Osteocyte (in vitro differentiated cells): ENCODE data around the gene ADGRA1. TPM values are rescaled to one million over a fixed set of nuclear protein-coding genes. Genes with fewer than 3 reads are reported as not detected.

Experiments used
- DNase-seq: peaks from one replicate; pipeline ENCODE4 v3.0.0; 2021; ENCODE audit warnings: mixed read lengths; ENCODE audit not compliant: unreplicated experiment; ENCODE audit errors: extremely low spot score
- H3K27ac Mint-ChIP-seq: one replicate; pipeline ENCODE4 v1.8.0; 2021; ENCODE audit warnings: mild to moderate bottlenecking, mixed read lengths; ENCODE audit not compliant: unreplicated experiment
- H3K27me3 Mint-ChIP-seq: one replicate; pipeline ENCODE4 v1.8.0; 2021; ENCODE audit warnings: mixed read lengths; ENCODE audit not compliant: unreplicated experiment
- H3K36me3 Mint-ChIP-seq: one replicate; pipeline ENCODE4 v1.8.0; 2021; ENCODE audit warnings: mixed read lengths; ENCODE audit not compliant: unreplicated experiment
- H3K4me1 Mint-ChIP-seq: one replicate; pipeline ENCODE4 v1.8.0; 2021; ENCODE audit warnings: mixed read lengths; ENCODE audit not compliant: unreplicated experiment
- H3K4me3 Mint-ChIP-seq: one replicate; pipeline ENCODE4 v1.8.0; 2021; ENCODE audit warnings: mild to moderate bottlenecking, moderate library complexity, mixed read lengths; ENCODE audit not compliant: unreplicated experiment
- H3K9me3 Mint-ChIP-seq: one replicate; pipeline ENCODE4 v1.8.0; 2021; ENCODE audit warnings: mixed read lengths; ENCODE audit not compliant: unreplicated experiment
- CTCF ChIP-seq: fragments of 200-600 bp; sonication (generic); IDR thresholded peaks from 2 replicates; pipeline ENCODE4 v1.5.0; 2021; ENCODE audit warnings: antibody characterized with exemption, mild to moderate bottlenecking, moderate library complexity
- total RNA-seq: library from RNA; stranded (reverse); gene quantifications from 2 replicates; pipeline ENCODE4 v1.2.1, GENCODE V29; 2021

ADGRA1 gene
- total RNA-seq, 1 donor from 2014 or later, result not detected

DNA sequence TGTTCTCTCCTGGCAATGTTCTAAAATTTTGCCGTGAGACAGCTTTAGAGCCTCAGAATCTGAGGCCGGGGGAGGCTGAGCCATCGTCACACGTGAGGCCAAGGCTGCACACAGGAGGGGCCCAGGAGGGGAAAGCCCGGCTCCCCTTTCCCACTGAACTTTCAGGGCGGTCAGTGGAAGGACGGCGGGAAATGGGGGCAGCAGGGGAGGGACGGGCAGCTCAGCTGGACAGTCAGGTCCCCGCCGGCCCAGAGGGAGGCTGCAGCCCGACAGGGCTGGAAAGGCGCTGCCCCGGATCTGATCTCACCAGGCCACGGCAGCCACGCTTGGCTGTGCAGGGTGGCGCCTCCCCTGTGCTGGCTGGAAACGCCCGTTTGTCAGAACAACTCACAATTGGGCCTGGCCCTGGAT, 43.3 kb upstream of the ADGRA1 start:
- Mint-ChIP-seq H3K4me3 (no peak overlapping the region), H3K4me1 (no peaks in the 10 kb centered on the region), H3K27me3 (no peaks in the 10 kb centered on the region), H3K36me3 (no peaks in the 10 kb centered on the region), H3K9me3 (no peaks in the 10 kb centered on the region), H3K27ac (no peak overlapping the region)
- DNase-seq, result no peak
- no peak for TF ChIP-seq CTCF

GRCh38 chr10:133045556-133046389, 42.0 kb upstream of the ADGRA1 start:
- H3K9me3 Mint-ChIP-seq, result no peaks in the 10 kb centered on the region
- DNase-seq, result no peak
- H3K27ac Mint-ChIP-seq, result no peak overlapping the region
- no peak overlapping the region for H3K4me3 Mint-ChIP-seq
- no peak for TF ChIP-seq CTCF
- H3K4me1 Mint-ChIP-seq, result no peaks in the 10 kb centered on the region
- H3K36me3 Mint-ChIP-seq, result no peaks in the 10 kb centered on the region
- no peaks in the 10 kb centered on the region for H3K27me3 Mint-ChIP-seq

DNA sequence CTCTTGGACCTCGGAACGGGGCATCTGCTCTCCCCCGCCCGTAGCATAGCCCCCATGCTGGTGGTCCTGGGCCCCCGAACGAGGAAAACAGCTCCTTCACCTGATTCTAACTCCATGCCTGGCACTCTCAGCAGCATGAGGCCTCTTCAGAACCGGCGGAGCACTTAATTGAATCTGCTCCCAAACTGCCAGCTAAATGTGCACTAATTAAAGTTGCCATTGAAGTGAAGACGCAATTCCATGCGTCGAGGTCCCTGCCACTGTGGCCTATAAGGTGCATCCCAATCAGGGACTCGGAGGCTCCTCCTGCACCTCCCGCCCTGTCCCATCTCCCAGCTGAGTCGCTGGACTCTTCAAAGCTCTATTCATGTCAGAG, 41.3 kb upstream of the ADGRA1 start:
- Mint-ChIP-seq H3K36me3 (no peaks in the 10 kb centered on the region), H3K4me1 (no peaks in the 10 kb centered on the region), H3K4me3 (no peak overlapping the region), H3K27me3 (no peaks in the 10 kb centered on the region), H3K27ac (no peak overlapping the region), H3K9me3 (no peaks in the 10 kb centered on the region)
- no peak for TF ChIP-seq CTCF
- DNase-seq, result no peak

DNA sequence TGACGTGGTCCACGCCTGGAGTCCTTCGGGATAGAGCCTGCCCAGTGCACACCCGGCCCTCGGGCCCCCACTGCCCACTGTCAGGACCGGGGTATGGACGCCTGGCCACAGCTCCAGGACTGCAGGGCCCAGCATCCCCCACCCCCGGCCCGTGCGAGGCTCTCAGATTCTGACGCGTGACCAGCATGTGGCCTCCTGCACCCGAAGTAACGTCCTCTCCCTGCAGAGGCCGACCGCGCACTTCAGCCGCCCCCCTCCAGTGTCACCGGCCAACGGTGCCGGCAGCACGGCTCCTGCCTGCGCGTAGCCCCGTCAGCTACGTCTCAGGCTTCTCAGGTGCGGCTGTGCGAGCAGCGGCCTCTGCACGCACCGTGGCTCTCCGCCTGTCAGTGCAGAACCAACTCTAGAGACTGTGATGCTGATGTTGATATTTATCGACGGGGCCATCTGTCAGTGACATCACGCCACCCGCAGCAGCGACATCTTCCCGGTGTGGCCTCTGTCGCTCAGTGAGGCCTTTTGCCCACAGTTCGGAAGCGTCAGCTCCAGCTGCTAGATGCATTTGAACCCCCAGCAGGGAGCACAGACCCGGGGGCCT, 40.1 kb upstream of the ADGRA1 start:
- H3K4me3 Mint-ChIP-seq, result no peak overlapping the region
- no peaks in the 10 kb centered on the region for H3K9me3 Mint-ChIP-seq
- DNase-seq, result no peak
- no peak for TF ChIP-seq CTCF
- H3K4me1 Mint-ChIP-seq, result no peaks in the 10 kb centered on the region
- no peak overlapping the region for H3K27ac Mint-ChIP-seq
- no peaks in the 10 kb centered on the region for H3K27me3 Mint-ChIP-seq
- H3K36me3 Mint-ChIP-seq, result no peaks in the 10 kb centered on the region

GRCh38 chr10:133048266-133048665, 39.5 kb upstream of the ADGRA1 start:
- Mint-ChIP-seq H3K9me3 (no peaks in the 10 kb centered on the region), H3K27ac (no peak overlapping the region), H3K36me3 (no peaks in the 10 kb centered on the region), H3K27me3 (no peaks in the 10 kb centered on the region), H3K4me3 (no peak overlapping the region), H3K4me1 (no peaks in the 10 kb centered on the region)
- DNase-seq, result no peak
- TF ChIP-seq CTCF, result no peak
